Osteocyte (in vitro differentiated cells): ENCODE data around the gene MINK1. TPM values are rescaled to one million over a fixed set of nuclear protein-coding genes. Genes with fewer than 3 reads are reported as not detected.
A peak's percentile ranks its signal among the peaks of the same experiment; 100 is the strongest.

ENCODE experiments used
- DNase-seq: peaks from one replicate; pipeline ENCODE4 v3.0.0; 2021; ENCODE audit warnings: mixed read lengths; ENCODE audit not compliant: unreplicated experiment; ENCODE audit errors: extremely low spot score
- H3K27ac Mint-ChIP-seq: one replicate; pipeline ENCODE4 v1.8.0; 2021; ENCODE audit warnings: mild to moderate bottlenecking, mixed read lengths; ENCODE audit not compliant: unreplicated experiment
- H3K27me3 Mint-ChIP-seq: one replicate; pipeline ENCODE4 v1.8.0; 2021; ENCODE audit warnings: mixed read lengths; ENCODE audit not compliant: unreplicated experiment
- H3K36me3 Mint-ChIP-seq: one replicate; pipeline ENCODE4 v1.8.0; 2021; ENCODE audit warnings: mixed read lengths; ENCODE audit not compliant: unreplicated experiment
- H3K4me1 Mint-ChIP-seq: one replicate; pipeline ENCODE4 v1.8.0; 2021; ENCODE audit warnings: mixed read lengths; ENCODE audit not compliant: unreplicated experiment
- H3K4me3 Mint-ChIP-seq: one replicate; pipeline ENCODE4 v1.8.0; 2021; ENCODE audit warnings: mild to moderate bottlenecking, moderate library complexity, mixed read lengths; ENCODE audit not compliant: unreplicated experiment
- H3K9me3 Mint-ChIP-seq: one replicate; pipeline ENCODE4 v1.8.0; 2021; ENCODE audit warnings: mixed read lengths; ENCODE audit not compliant: unreplicated experiment
- CTCF ChIP-seq: fragments of 200-600 bp; sonication (generic); IDR thresholded peaks from 2 replicates; pipeline ENCODE4 v1.5.0; 2021; ENCODE audit warnings: antibody characterized with exemption, mild to moderate bottlenecking, moderate library complexity
- total RNA-seq: library from RNA; stranded (reverse); gene quantifications from 2 replicates; pipeline ENCODE4 v1.2.1, GENCODE V29; 2021

Gene MINK1
- total RNA-seq, 1 donor from 2014 or later, result 93.3 TPM

- H3K27ac Mint-ChIP-seq, result peak overlapping the region; percentile 94
- H3K27me3 Mint-ChIP-seq, result peaks cover 3% of the 10 kb centered on the region
- no peaks in the 10 kb centered on the region for H3K9me3 Mint-ChIP-seq
- no peak for TF ChIP-seq CTCF
- peak overlapping the region; percentile 87 for H3K4me3 Mint-ChIP-seq
- peaks cover 18% of the 10 kb centered on the region for H3K4me1 Mint-ChIP-seq
- DNase-seq, result no peak
- no peaks in the 10 kb centered on the region for H3K36me3 Mint-ChIP-seq
Measured at GRCh38 chr17:4790705-4791088, 42.4 kb upstream of the MINK1 start.

GRCh38 chr17:4795168-4795567, 38.0 kb upstream of the MINK1 start:
- Mint-ChIP-seq H3K9me3 (no peaks in the 10 kb centered on the region), H3K4me1 (peaks cover 14% of the 10 kb centered on the region), H3K36me3 (peaks cover 5% of the 10 kb centered on the region), H3K4me3 (peak overlapping the region; percentile 99), H3K27ac (peak overlapping the region; percentile 97), H3K27me3 (peaks cover 3% of the 10 kb centered on the region)
- TF ChIP-seq CTCF, result no peak
- no peak for DNase-seq

- DNase-seq, result no peak
Measured at GRCh38 chr17:4796552-4796920, 36.6 kb upstream of the MINK1 start.

GRCh38 chr17:4800462-4801196, 32.5 kb upstream of the MINK1 start:
- no peak for DNase-seq
- no peak for TF ChIP-seq CTCF
- peaks cover 5% of the 10 kb centered on the region for H3K36me3 Mint-ChIP-seq
- no peak overlapping the region for H3K4me3 Mint-ChIP-seq
- no peaks in the 10 kb centered on the region for H3K27me3 Mint-ChIP-seq
- peaks cover 10% of the 10 kb centered on the region for H3K4me1 Mint-ChIP-seq
- no peak overlapping the region for H3K27ac Mint-ChIP-seq
- no peaks in the 10 kb centered on the region for H3K9me3 Mint-ChIP-seq

More at GRCh38 chr17:4796552-4796920, 36.6 kb upstream of the MINK1 start:
- H3K4me1 Mint-ChIP-seq, result peaks cover 10% of the 10 kb centered on the region
- peak overlapping the region; percentile 97 for H3K27ac Mint-ChIP-seq
- H3K9me3 Mint-ChIP-seq, result no peaks in the 10 kb centered on the region
- H3K27me3 Mint-ChIP-seq, result peaks cover 3% of the 10 kb centered on the region
- H3K4me3 Mint-ChIP-seq, result peak overlapping the region; percentile 99
- peaks cover 5% of the 10 kb centered on the region for H3K36me3 Mint-ChIP-seq
- no peak for TF ChIP-seq CTCF

DNA sequence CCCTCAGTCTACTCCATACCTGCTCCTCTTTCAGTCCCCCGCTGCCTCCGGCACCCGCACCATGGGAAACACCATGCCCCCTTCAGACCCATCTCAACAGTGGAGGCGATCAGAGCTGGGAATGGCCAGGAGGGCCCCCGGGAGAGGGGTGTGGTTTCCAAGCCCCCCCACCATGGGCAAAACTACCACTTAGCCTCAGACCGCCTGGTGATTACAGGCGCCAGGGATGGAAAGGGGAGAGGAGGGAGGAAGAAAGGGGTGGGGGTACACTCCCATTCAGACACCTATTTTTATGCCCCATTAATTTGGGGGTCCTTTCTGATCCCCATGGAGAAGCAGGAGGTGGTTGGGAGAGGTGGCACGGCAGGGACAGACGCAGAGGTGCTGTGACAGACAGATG, 30.9 kb upstream of the MINK1 start, which contains the start of gene C17orf114:
TSS of gene C17orf114 (minus strand) at position 101 of the 400 bp plus-strand sequence.
- TF ChIP-seq CTCF, result no peak
- H3K27ac Mint-ChIP-seq, result no peak within 1 kb of the TSS
- H3K9me3 Mint-ChIP-seq, result no peaks in the 10 kb centered on the region
- H3K4me1 Mint-ChIP-seq, result peaks cover 6% of the 10 kb centered on the region
- H3K4me3 Mint-ChIP-seq, result no peak within 1 kb of the TSS
- H3K36me3 Mint-ChIP-seq, result peaks cover 5% of the 10 kb centered on the region
- DNase-seq, result no peak
- H3K27me3 Mint-ChIP-seq, result no peaks in the 10 kb centered on the region
